Retinal pigment epithelial cell (primary cell): ENCODE measurements around the gene NMT1.

Experiments
- DNase-seq: peaks from one replicate; pipeline ENCODE4 v3.0.0-alpha.2; 2010; ENCODE audit warnings: low read depth
- H3K4me3 ChIP-seq: 2 replicates; pipeline ENCODE4 v1.5.1; 2011; ENCODE audit warnings: mild to moderate bottlenecking, low read length, control low read depth, moderate library complexity
- CTCF ChIP-seq: conservative IDR thresholded peaks from 2 replicates; pipeline ENCODE4 v1.5.1; 2011; ENCODE audit warnings: low read depth, low read length, control low read depth, inconsistent platforms

The NMT1 gene

GRCh38 chr17:45063198-45063597, 2.1 kb downstream of the NMT1 start:
- no peak for TF ChIP-seq CTCF
- no peak for DNase-seq
- no peak overlapping the region for H3K4me3 ChIP-seq

- DNase-seq, result no peak
- no peak overlapping the region for H3K4me3 ChIP-seq
- TF ChIP-seq CTCF, result no peak
Observed at GRCh38 chr17:45067637-45068036, 6.5 kb downstream of the NMT1 start.

GRCh38 chr17:45070001-45070400, 8.9 kb downstream of the NMT1 start:
- no peak for TF ChIP-seq CTCF
- DNase-seq, result no peak
- no peak overlapping the region for H3K4me3 ChIP-seq

- H3K4me3 ChIP-seq, result no peak overlapping the region
- no peak for TF ChIP-seq CTCF
- no peak for DNase-seq
Observed at GRCh38 chr17:45070809-45071208, 9.7 kb downstream of the NMT1 start.

DNA sequence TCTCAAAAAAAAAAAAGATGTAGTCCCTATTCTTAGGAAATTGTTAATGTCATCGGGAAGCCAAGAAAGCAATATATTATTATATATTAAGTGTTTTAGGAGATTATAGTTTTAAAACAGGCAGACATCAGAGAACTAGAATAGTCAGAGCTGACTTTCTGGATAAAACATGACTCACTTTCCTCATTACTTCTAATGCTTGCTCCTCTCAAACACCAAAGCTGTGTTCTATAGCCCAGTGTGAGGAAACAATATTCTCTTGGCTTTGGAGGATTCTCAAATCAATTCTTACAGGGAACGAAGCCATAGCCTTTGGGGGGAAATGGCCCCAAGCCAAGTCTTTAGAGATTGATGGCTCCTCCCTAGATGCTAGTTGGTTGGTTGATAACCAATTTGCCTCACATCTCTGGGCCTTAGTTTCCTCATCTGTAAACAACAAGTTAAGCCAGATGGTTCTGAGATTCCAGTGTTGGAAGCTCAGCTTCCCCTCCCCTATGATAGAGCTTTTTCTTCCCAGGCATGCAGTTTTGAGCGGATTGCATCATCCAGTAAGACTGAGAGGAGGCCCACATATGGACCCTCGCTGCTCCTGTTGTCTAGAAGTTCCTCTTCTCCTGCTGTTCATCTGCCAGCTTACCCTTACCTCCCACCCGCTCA, 12.4 kb downstream of the NMT1 start:
- no peak for DNase-seq
- H3K4me3 ChIP-seq, result no peak overlapping the region
- no peak for TF ChIP-seq CTCF

- DNase-seq, result no peak
- TF ChIP-seq CTCF, result no peak
- H3K4me3 ChIP-seq, result no peak overlapping the region
Observed at GRCh38 chr17:45077643-45078042, 16.5 kb downstream of the NMT1 start.

DNA sequence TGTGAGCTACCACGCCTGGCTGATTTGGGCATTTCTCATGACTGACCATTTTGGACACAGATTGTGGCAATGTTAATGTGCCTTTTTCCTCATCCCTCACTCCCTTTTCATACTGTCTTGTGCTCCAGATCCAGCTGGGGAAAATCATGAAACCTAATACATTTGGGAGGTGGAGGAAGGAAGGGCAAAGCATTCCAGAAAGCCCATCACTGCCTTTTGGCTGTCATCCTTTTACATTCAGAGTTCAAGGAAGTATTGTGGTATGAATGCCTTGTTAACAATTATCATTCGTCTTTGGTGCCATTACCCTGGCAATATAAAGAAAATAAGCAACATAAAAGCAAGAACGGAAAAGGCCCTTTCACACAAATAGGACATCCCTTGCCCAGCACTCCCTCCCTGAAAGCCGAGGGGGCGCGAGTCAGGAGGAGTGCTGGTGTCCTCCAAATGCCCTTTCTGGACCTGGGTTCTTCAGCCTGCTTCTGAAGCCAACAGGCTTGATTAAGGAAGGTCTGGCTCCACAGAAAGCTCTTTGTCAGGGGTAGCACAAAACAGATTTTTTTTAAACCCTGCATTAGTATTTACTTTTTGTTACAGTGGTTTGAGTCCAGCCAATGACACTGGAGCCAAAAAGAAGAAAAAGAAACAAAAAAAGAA, 20.1 kb downstream of the NMT1 start:
- DNase-seq, result no peak

More for the DNA sequence above, 20.1 kb downstream of the NMT1 start:
- no peak for TF ChIP-seq CTCF
- H3K4me3 ChIP-seq, result no peak overlapping the region
